Renal cortical epithelial cell (primary cell): ENCODE results near the gene AMOTL2. TPM values are rescaled to one million over a fixed set of nuclear protein-coding genes. Genes with fewer than 3 reads are reported as not detected.
A peak's percentile ranks its signal among the peaks of the same experiment; 100 is the strongest.

Experiments used
- DNase-seq: peaks from one replicate; pipeline ENCODE4 v3.0.0-alpha.2; 2011; ENCODE audit warnings: low read depth
- total RNA-seq: library from RNA; depleted of rRNA; stranded (reverse); fragments of >200 nt; gene quantifications from 2 replicates; pipeline ENCODE4 v1.2.3, GENCODE V29; 2014

AMOTL2 gene
- total RNA-seq, 1 donor from 2014 or later = 180 TPM

DNA sequence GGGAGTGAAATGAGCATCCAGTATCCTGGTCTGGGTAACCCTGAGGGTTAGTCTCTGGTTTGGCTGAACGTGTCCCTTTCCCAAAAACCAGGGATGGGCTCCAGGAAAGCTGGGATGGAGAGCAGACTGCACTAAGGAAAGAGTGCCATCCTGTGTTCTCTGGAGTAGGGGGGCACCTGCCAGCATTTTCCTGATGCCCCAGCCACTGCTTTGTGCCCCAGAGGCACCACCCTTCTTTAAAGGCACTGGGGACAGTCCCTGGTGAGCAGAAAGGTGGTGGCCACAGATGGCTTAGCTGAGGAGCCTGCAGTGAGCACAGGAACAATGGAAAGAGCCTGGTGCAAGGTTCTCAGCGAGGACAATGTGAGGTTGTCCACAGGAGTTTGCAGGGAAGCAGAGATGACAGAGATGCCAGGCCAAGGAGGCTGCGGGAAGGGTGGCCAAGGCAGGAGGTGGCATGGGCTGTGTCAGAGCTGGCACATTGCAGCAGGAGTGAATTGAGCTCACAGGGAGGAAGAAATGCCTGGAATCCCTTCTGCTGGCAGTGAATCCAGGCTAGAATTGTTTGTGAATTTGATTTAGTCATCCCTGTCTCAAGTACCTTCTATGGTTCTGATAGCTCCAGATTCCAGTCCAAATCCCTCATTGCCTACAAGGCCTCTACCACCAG, 39.9 kb downstream of the AMOTL2 start:
- peak; percentile 68 for DNase-seq

DNA sequence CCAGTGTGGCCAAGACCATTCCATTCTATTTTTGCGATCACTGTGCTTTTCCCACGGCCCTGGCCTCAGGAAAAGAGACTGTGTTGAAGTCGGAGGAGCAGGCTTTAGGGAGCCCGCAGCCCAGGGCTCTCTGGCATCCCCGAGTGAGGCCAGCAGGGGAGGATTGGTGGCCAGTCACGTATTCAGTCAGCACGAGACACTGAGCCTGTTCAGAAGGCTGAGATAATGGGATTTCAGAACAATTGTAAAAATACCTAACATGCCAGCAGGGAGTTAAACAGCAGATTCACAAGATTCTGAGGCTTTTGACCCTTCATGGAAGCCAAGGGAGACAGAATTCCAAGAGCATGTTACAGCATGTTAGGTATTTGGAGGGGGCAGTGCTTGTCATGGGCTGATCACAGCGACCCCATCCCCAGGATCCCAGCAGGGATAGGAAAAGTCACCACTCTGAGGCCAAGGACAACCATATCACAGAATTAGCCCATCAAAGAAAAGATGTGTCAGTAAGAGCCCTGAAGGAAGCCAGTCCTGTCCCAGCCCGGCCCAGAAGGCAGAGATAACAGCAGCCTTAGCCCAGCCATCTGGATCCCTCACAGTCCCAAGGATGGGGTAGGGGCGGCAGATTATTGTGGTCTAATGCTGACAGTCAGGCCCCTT, 40.6 kb downstream of the AMOTL2 start:
- peak; percentile 76 for DNase-seq

DNA sequence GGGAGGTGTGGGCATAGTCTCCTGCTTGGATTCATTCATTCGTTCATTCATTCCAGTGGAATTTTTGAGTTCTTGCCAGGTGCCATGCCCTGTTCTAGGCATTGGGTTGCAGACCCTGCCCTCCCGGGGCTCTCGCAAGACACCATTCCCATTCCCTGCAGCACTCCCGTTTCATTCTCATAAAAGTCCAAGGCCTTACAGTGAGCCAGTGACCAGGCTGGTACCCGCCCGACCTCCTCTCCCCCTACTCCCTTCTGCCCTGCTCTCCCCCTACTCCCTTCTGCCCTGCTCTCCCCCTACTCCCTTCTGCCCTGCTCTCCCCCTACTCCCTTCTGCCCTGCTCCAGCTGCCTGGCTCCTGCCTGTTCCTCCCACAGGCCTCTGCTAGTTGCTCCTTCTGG, 41.9 kb downstream of the AMOTL2 start:
- no peak for DNase-seq

DNA sequence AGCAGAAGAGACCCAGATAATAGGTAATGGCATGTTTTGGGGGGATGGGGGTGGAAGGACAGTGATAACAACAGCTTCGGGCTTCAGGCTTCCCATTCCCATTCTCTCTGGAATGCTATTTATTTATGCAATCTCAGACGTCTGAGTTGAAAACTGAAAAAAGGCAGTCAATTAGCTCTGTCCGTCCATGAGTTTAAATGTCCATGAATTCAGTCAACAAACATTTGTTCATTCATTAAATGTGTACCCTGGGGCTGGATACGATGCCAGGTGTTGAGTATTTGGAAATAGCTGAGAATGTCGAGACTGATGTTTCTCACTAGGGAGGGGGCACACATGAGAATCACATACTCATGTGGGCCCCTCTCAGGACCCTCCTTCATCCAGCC, 42.4 kb downstream of the AMOTL2 start:
- DNase-seq = no peak

DNA sequence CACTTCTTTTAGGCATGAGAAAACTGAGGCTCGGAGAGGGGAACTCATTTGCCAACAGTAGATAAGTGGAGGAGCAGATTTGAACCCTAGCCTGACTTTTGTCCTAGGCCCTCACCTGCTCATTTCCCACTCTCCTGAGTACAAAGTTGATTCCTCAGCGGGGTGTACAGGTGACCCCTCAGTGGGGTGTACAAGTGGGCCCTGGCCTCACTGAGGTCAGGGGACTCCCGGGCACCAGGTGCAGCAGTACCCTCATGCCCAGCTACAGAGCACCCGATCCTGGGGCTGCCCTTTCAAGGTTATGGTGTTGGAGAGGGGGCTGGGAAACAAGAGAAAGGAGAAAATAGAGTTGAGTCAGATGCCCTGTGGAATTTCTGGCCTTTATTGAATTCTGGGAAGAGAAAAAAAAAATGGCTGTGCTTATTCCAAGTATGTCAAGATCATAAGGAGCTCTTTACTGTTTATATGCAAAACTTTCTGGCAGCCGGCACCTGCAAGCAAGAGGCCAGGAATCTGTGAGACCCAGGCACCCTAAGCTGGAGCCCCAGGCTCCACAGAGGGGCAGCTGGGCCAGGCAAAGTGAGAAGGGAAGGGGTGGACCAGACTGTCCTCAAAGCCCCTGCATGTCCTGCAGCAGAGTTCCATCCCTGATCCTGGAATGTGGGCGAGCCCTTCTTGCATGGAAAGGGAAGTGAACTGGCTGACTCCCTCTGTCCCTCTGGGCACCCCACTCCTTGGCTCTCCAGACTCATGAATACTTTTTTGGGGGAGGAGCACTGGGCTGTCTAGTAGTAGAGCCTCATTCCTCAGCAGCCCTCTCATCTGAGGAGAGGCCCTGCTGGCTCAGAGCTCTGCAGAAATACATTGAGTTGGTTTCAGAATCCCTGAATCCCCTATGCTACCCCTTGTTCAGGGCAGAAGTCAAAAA, 43.1 kb downstream of the AMOTL2 start:
- DNase-seq = peak; percentile 80

DNA sequence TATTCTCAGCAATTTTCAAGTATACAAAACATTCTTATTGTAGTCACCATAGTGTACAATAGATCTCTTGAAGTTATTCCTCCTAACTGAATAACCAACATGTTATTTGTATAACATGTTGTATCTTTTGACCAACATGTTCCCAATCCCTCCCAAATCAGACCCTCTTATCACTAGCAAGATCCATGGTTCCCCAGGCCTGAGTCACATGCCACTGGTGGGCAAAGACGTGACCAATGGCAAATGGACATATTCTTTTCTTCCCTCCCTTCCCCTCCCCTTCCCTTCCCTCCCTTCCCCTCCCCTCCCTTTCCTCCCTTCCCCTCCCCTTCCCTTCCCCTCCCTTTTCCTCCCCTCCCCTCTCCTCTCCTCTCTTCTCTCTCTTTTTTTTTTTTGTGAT, 45.4 kb downstream of the AMOTL2 start:
- no peak for DNase-seq

DNA sequence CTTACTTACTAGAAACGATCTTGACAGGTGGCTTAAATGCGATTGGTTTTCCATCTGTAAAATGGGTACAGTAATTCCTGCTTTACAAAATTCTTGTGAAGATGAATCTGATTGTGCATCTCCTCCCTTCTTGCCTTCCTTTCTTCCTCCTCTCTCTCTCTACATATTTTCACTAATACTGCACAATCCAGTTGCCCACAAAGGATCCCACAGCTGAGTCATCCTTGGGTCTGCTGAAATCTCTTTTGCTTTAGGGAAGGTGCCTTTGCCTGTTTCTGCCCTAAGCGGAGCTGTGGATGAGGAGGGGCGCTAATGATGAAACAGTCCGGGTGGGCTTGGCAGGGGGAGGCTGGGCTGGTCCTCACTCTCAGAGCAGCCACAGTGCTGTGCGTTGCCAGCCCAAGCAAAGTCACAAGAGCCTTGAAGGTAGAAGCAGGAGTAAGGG, 46.1 kb downstream of the AMOTL2 start:
- DNase-seq = peak; percentile 93

DNA sequence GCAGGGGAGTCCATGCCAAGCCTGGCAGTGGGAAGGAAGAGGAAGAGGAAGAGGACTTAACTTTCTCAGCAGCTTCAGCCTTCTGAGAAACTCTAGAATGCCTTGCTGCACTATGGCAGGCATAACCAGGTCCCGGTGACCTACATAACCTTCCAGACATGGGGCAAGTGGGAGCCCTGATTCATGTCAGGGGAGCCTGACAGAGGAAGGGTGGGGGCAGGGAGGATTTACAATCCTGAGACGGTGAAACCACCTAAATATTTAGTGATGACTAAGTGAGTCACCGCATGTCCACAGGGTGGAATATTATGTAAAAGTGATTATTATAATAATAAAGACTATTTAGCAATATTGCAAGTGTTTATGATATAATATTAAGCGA, 46.7 kb downstream of the AMOTL2 start:
- peak; percentile 86 for DNase-seq

DNA sequence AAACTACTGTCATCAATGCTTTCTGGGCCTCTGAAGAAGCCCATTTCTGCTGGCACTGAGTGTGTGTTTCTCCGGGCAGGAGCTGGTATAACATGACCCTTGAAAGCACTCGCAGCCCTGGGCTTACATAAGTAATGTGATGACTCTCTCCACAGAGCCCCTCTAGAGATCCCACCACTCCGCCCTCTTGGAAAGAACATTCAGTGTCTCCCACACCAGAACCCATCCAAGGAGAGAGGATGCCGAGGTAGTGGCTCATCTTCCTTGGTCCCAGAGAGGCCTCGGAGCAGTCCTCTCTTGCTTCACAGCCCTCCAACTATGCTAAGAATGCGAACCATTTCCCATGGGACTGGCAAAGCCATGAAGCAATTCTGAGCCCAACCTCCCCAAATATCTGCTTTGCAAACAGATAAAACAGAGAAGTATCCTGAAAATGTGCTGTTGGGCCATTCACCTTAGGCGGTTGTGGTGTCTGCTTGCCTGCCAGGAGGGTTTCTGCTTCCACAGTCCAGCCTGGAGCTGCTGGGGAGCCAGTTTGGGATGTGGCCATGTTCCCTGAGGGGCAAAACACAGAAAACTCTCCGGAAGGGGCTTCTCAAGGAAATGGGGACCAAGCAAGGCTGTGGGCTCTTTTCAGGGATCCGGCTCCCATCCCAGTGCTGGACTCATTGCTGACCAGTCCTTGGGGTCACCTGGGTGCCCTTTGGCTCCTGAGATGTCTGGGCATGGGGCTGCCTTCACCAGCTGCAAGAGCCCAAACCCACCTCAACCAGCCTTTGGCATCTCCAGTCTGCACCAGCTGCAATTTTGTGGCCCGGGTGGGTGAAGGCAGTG, 47.3 kb downstream of the AMOTL2 start:
- peak; percentile 98 for DNase-seq

DNA sequence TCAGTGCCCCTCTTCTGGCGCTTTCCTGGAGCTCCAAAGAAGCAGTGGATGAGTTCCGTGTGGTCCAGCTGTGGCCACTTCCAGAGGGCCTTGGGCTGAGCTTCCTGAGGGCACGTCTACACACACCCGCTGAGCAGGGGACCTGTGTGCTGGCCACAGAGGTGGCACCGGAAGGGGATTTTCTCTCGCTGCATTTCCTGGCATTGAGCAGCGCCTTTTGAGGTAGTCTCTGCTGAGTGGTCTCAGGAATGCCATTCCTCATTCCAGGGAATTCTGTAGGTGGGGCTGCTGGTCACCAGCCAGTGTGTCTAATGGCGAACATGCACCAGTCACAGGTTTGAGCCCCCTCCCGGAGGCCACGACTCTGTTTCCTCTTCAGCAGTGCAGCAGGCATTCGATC, 48.1 kb downstream of the AMOTL2 start:
- peak; percentile 69 for DNase-seq

DNA sequence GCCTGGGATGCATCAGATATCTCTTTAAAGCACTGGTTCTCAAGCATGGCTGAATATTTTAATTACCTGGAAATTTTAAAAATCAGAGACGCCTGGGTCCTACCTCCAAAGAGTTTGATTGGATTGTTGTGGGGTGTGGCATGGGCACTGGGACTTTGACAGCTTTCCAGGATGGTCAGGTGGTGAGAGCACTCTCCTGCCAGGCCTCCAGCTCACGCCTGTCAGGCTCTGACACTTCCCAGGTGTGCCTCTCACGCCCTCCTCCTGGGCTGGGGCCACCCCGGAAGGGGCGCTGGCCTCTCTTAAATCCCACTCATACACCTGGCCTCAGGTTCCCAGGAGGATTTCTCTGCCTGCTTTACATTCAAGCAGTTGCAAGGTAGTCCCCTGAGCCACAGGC, 48.5 kb downstream of the AMOTL2 start:
- no peak for DNase-seq

DNA sequence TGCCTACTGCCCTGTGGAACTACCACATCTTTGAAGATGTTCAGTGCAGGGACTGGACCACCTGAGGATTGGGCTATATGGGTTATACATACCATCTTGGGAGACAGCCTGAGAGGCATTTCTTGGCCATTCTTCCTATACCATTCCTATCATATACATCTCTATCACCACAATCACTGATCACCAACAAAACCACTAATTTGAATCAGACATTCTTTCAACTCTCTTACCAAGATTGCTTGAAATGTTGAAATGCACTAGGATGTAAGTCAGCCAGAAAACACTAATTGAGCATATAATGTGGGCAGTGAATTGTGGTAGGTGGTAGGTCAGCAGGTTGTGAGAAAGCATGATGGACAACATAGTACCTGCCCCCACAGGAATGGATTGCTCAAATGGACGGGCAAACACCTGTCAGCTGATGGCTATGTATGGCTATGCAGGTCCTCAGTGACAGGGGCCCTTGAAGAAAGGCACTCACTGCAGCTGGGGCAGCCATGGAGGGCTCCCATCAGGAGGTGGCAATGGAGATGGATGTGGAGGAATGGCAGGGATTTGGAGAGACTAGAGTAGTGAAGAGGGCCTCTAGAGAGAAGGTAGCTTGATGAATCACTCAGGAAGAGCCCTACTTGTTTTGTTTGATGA, 49.1 kb downstream of the AMOTL2 start:
- peak; percentile 71 for DNase-seq

DNA sequence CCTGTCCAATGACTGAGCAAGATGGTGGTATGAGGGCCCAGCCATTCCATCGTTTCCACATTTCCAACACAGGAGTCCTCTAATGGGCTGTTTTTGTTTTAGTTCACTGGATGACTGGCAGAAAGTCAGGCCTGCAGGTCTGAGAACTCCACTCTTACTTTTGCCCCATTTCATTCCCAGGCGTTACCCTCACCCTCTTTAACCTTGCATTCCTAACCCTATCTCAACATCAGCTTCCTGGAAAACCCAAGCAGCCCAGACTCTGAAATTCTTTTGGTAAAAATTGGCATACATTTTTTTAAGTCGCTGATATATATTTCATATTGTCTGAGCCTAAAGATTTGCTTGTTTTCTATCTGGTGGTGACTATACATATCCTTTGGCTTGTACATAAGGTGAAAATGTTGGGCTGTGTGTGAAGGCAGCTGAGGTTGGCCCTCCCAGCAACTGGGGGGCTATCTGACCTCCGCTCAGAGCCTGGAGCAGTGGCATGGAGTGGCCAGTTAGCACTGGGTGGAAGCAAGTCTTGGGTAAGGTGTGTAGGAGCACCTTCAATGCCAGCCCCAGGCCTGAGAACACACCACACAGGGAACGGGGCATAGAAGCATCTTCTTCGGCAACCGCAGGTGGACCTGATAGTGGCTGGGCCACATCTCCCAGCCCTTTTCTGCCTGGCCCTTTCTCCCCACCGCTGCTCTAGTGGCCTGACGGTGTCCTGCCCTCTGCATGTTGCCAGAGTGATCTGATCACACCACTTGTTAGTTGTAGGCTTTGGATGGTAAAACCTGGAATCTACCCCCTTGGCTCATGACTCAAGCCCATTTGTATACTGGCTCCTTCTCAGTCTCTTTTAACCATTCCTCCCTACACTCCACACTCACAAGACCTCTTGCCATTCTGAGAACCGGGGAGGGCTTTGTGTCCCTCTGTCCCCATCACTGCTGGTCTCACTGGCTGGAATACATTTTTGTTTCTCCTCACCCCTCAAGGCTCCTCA, 50.0 kb downstream of the AMOTL2 start:
- peak; percentile 51 for DNase-seq

DNA sequence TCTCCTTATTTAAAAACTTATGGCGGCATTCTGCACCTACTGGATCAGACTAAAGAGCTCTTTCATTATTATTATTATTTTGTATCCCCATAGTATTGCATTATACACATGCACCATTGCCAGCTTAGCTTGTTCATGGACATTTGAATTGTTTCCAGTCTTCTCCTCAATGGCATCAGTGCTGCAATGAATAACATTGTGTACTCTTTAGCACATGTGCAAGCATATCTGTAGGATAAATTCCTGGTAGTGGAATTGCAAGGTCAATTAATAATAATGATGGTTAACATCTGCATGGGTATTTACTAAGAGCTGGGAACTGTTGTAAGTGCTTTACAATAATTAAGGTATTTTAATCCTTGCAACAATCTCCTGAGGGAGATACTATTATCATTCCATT, 52.0 kb downstream of the AMOTL2 start:
- DNase-seq = no peak

DNA sequence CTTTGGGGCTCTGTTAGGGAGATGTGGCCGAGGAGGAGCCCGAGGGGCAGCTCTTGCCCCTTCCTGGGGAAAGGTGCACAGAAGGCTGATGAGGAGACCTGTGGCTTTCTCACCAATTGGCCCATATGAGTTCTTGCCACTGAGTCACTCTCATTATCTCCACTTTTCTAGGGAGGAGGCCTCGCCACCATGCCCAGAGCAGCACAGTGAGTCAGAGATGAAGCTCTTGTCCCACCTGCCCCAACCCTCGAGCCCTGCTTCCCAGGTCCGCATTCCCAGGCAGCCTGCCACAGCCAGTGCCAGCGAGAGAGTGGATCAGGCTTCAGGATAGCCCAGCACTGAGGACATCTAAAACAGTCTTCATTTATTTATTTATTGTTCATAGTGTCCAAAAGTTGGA, 53.5 kb downstream of the AMOTL2 start:
- DNase-seq = peak; percentile 81

DNA sequence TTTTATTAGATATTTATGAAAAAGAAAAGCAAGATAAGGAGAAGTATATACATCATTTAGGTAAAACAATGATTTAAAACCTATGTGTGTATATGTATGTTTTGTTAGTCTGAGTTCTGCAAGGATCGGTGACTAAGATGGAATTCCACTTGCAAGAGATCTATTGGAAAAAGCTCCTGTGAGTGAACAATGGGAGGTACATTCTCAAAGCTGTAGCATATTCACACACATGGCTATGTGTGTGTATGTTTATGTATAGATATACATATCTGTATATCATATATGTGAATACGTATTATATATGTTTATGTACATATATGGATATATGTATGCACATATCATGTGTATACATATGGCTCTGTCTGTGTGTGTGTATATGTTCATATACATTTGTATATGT, 54.3 kb downstream of the AMOTL2 start:
- no peak for DNase-seq

DNA sequence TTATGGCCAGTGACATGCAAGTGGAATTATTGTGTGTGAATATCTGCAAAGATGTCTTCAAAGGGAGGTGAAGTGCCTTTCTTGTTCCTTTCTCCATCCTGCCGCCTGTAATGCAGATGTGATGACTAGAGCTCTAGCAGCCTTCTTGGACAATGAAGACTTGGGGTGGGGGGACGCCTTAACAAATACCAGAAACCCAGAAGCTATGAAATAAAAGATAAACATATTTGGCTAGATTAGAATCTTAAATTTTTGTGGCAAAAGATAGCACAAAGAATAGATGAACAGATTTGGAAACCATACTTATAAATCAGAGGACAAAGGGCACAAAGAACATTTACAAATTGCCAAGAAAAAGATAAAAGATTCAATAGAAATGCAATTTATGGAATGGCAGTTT, 56.1 kb downstream of the AMOTL2 start:
- DNase-seq = no peak

DNA sequence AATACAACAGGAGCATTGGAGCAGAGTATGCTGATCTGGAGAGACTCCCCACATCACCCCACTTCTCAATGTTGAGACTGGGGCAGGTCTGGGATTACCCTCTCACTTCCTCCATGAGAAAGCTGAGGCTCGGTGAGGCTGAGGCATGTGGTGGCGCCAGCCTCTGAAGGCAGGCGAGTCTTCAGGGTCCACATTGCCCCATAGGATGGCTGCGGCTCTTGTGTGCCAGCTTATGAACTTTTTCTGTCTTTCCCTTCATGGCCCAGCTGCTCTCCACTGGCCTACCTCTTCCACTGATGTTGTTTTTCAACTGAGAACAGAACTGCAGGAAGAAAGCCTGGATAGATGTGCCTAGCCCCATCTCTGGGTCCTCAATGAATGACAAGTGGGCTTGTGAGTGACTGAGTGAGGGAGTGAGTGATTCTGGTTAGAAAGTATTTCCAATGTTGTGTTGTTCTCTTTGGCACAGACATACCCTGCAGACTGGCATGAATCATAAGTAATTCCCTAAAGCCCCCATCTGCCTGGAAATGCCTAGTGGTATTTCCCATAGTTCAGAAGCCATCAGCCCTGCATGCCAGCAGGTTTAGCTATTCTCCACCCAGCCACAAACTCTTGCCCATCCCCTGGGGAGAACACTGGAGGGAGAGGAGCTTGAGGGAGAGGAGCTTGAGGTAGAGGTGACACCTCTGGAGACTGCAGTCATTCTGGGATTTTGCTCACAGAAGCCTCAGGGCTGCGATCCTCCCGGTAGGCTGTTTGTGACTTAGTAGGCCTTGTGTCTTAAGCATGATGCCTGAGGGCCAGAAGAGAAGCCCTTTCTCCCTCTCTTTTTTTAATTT, 56.9 kb downstream of the AMOTL2 start:
- peak; percentile 97 for DNase-seq
